Daoy (cell line): Measurements from ENCODE around the gene PRSS2. TPM values are rescaled to one million over a fixed set of nuclear protein-coding genes. Genes with fewer than 3 reads are reported as not detected.
A peak's percentile ranks its signal among the peaks of the same experiment; 100 is the strongest.
"Not testable (repeated sequence)": the region's sequence is repeated elsewhere in the genome, so short reads cannot be mapped to it uniquely, and the experiment has no call there.

Experiments used
- DNase-seq: peaks from one replicate; pipeline ENCODE4 v3.0.0-alpha.2; 2015; ENCODE audit warnings: low read depth
- total RNA-seq: library from RNA; depleted of rRNA; stranded (reverse); fragments of >200 nt; shearing (Covaris generic); gene quantifications from 2 replicates; pipeline ENCODE4 v1.2.3, GENCODE V29; 2014; rRNA removed

The PRSS2 gene
- not detected in 2 replicates for total RNA-seq

- DNase-seq = no peak
Measured at GRCh38 chr7:142770661-142771352, at the start of gene PRSS2. PRSS2 (plus strand) TSS chr7:142770970; CDS start chr7:142770983, 13 bp downstream.

- peak; percentile 42 for DNase-seq
Measured at GRCh38 chr7:142720986-142721385, 49.8 kb upstream of the PRSS2 start.

- peak; percentile 26 for DNase-seq
Measured at GRCh38 chr7:142722248-142722794, 48.4 kb upstream of the PRSS2 start.

GRCh38 chr7:142733271-142733670 lies 37.5 kb upstream of the PRSS2 start:
- no peak for DNase-seq

- no peak for DNase-seq
Measured at GRCh38 chr7:142739923-142740492, 30.8 kb upstream of the PRSS2 start.

GRCh38 chr7:142740786-142741185 lies 30.0 kb upstream of the PRSS2 start:
- no peak for DNase-seq

- not testable (repeated sequence) for DNase-seq
Measured at GRCh38 chr7:142741932-142742331, 28.8 kb upstream of the PRSS2 start.

- DNase-seq = peak; percentile 76
Measured at GRCh38 chr7:142745091-142745635, 25.6 kb upstream of the PRSS2 start.

- no peak for DNase-seq
Measured at GRCh38 chr7:142745745-142746144, 25.0 kb upstream of the PRSS2 start.

- no peak for DNase-seq
Measured at GRCh38 chr7:142746264-142746663, 24.5 kb upstream of the PRSS2 start.

GRCh38 chr7:142748410-142748809 lies 22.4 kb upstream of the PRSS2 start:
- not testable (repeated sequence) for DNase-seq

- DNase-seq = no peak
Measured at GRCh38 chr7:142749218-142749993, 21.4 kb upstream of the PRSS2 start, which contains the start of gene PRSS1. PRSS1 (plus strand) TSS chr7:142749472; CDS start chr7:142749485, 13 bp downstream.

- no peak for DNase-seq
Measured at GRCh38 chr7:142750321-142750938, 20.3 kb upstream of the PRSS2 start.

GRCh38 chr7:142751526-142752175 lies 19.1 kb upstream of the PRSS2 start:
- not testable (repeated sequence) for DNase-seq

- no peak for DNase-seq
Measured at GRCh38 chr7:142752376-142753225, 18.2 kb upstream of the PRSS2 start.

- DNase-seq = peak; percentile 89
Measured at GRCh38 chr7:142753366-142753765, 17.4 kb upstream of the PRSS2 start.

- DNase-seq = peak; percentile 33
Measured at GRCh38 chr7:142753925-142754491, 16.8 kb upstream of the PRSS2 start.

GRCh38 chr7:142754681-142755575 lies 15.8 kb upstream of the PRSS2 start:
- peak; percentile 79 for DNase-seq

- not testable (repeated sequence) for DNase-seq
Measured at GRCh38 chr7:142758312-142758711, 12.5 kb upstream of the PRSS2 start.
